Measurements from ENCODE around the gene STX7. TPM values are rescaled to one million over a fixed set of nuclear protein-coding genes. Genes with fewer than 3 reads are reported as not detected.

The STX7 gene
- total RNA-seq, 4 donors from 2014 or later = 43.2 to 81.4 (median 49.9) TPM

DNA sequence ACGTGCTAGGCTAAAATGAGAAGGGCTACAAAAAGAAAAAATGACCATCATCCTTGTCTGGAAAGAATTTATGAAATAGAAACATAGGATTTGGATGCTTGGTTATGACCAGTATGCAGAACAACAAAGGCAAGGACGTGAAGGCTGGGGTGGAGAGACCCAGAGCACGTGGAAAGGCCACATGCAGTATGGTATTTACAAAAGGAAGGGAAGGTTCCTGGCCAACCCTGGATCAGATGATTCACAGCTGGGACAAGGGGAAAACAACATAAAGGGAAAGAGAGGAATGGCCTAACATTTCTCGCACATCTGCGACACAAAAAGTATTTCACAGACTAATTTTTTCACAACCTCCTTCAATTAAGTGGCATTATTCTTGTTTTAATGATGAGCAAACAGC, 8.2 kb downstream of the STX7 start:
- H3K4me3 ChIP-seq = no peak overlapping the region
- no peaks in the 10 kb centered on the region for H3K9me3 ChIP-seq
- peaks cover 5 to 36% (median 24%) of the 10 kb centered on the region in 4 donors for H3K36me3 ChIP-seq
- TF ChIP-seq EP300 (IDR thresholded peaks at IDR 0.05) = no peak
- no peak for TF ChIP-seq POLR2AphosphoS5 (IDR thresholded peaks at IDR 0.05)
- TF ChIP-seq, protein P1, sequence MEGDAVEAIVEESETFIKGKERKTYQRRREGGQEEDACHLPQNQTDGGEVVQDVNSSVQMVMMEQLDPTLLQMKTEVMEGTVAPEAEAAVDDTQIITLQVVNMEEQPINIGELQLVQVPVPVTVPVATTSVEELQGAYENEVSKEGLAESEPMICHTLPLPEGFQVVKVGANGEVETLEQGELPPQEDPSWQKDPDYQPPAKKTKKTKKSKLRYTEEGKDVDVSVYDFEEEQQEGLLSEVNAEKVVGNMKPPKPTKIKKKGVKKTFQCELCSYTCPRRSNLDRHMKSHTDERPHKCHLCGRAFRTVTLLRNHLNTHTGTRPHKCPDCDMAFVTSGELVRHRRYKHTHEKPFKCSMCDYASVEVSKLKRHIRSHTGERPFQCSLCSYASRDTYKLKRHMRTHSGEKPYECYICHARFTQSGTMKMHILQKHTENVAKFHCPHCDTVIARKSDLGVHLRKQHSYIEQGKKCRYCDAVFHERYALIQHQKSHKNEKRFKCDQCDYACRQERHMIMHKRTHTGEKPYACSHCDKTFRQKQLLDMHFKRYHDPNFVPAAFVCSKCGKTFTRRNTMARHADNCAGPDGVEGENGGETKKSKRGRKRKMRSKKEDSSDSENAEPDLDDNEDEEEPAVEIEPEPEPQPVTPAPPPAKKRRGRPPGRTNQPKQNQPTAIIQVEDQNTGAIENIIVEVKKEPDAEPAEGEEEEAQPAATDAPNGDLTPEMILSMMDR (IDR thresholded peaks at IDR 0.05) = no peak
- no peak for TF ChIP-seq POLR2A (IDR thresholded peaks at IDR 0.05; ENCODE audit: low read depth)
- no peak for DNase-seq (ENCODE audit: extremely low spot score)
- intact Hi-C loops (cut with DNase I) = no loop called here
- H3K27ac ChIP-seq (replicated peaks in 1 of 4) = no peak overlapping the region
- H3K4me1 ChIP-seq = peaks cover 33 to 50% (median 42%) of the 10 kb centered on the region in 4 donors
- 70% methylated on average over 5 of the region's 5 CpGs for WGBS
- no peaks in the 10 kb centered on the region for H3K27me3 ChIP-seq

DNA sequence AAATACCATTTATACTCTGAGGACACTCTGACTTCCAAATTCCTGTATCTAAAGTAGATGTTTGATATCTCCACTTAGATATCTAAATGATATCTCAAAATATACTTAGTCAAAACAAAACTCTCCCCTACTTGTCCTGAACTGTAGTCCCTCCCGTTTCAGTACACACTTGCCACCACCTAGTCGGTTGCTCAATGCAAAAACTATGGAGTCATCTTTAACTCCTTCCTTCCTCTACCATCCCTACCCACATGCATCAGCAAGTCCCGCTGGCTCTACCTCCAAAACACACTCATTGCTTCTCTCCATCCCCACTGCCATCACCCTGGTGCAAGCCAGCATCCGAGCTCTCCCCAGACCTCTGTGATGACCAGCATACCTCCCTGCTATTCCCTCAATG, 13.2 kb downstream of the STX7 start:
- Histone ChIP-seq H3K4me3 (no peak overlapping the region), H3K27me3 (no peaks in the 10 kb centered on the region), H3K36me3 (peaks cover 5 to 47% (median 37%) of the 10 kb centered on the region in 4 donors), H3K27ac (replicated peaks in 1 of 4) (no peak overlapping the region), H3K9me3 (no peaks in the 10 kb centered on the region), H3K4me1 (peaks cover 10 to 39% (median 23%) of the 10 kb centered on the region in 4 donors)
- DNase-seq (ENCODE audit: extremely low spot score) = no peak
- WGBS = 62% methylated on average over 4 of the region's 4 CpGs
- no peak for TF ChIP-seq POLR2AphosphoS5 (IDR thresholded peaks at IDR 0.05)
- TF ChIP-seq, protein P1 (IDR thresholded peaks at IDR 0.05) = no peak
- no peak for TF ChIP-seq POLR2A (IDR thresholded peaks at IDR 0.05; ENCODE audit: low read depth)
- no peak for TF ChIP-seq EP300 (IDR thresholded peaks at IDR 0.05)
- intact Hi-C loops (cut with DNase I) = no loop called here

DNA sequence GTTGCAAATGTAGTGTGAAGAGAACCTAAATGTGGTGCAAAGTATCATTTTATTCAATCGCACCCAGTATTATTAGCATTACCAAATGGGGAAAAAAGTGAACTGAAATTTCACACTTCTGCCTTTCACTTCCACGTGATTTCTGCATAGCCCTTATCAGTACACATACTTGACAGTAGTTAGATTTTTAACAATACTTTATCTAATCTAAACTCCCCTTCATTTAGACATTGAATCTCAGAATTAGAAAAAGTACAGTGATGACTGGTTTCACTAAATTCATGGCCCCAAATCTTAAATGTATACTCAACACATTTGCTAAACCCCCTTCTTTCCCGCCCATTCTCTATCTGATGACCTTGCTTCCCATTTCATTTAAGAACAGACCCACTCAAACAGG, 14.3 kb downstream of the STX7 start:
- intact Hi-C loops (cut with DNase I) = no loop called here
- Histone ChIP-seq H3K4me3 (no peak overlapping the region), H3K4me1 (peaks cover 0 to 28% (median 12%) of the 10 kb centered on the region in 4 donors), H3K27ac (replicated peaks in 1 of 4) (no peak overlapping the region), H3K36me3 (peaks cover 9 to 47% (median 37%) of the 10 kb centered on the region in 4 donors), H3K27me3 (no peaks in the 10 kb centered on the region), H3K9me3 (no peaks in the 10 kb centered on the region)
- WGBS = 91% methylated on average over 3 of the region's 3 CpGs
- no peak for TF ChIP-seq POLR2AphosphoS5 (IDR thresholded peaks at IDR 0.05)
- TF ChIP-seq EP300 (IDR thresholded peaks at IDR 0.05) = no peak
- TF ChIP-seq POLR2A (IDR thresholded peaks at IDR 0.05; ENCODE audit: low read depth) = no peak
- TF ChIP-seq, protein P1 (IDR thresholded peaks at IDR 0.05) = no peak
- DNase-seq (ENCODE audit: extremely low spot score) = no peak

DNA sequence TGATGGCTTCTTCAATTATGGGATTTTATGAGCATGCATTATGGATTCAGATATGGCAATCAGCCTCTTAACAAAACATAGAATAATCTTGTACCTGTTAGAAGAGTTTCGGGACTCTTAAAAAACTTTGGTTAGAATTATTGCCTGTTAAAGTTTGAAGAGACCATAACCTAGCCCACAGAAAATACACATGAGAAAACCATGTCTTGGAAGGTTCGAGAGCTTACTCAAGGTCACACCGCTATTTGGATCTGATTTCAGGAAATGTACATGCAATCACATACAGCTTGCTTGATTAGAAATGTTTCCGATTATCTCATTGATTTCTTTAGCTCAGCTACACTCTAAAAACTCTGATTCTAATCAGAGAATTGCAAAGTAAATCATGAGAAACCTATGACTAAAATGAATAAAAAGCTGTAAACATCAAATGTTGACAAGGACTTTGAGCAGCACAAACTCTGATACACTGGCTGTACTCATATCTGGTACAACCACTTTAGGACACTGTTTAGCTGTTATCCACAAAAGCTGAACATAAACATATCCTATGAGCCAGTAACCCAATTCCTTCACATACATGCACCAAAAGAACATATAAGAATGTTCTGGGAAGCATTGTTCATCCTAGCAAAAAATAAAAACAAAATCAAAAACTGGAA, 16.3 kb downstream of the STX7 start:
- peaks cover 6 to 30% (median 21%) of the 10 kb centered on the region in 4 donors for H3K36me3 ChIP-seq
- intact Hi-C loops (cut with DNase I) = no loop called here
- no peak overlapping the region for H3K27ac ChIP-seq (replicated peaks in 1 of 4)
- H3K27me3 ChIP-seq = no peaks in the 10 kb centered on the region
- no peak overlapping the region for H3K4me3 ChIP-seq
- DNase-seq (ENCODE audit: extremely low spot score) = no peak
- WGBS = 62% methylated on average over 4 of the region's 4 CpGs
- H3K9me3 ChIP-seq = no peaks in the 10 kb centered on the region
- H3K4me1 ChIP-seq = peaks cover under 1 to 35% (median 18%) of the 10 kb centered on the region in 4 donors
- TF ChIP-seq, protein P1 (IDR thresholded peaks at IDR 0.05) = no peak
- TF ChIP-seq EP300 (IDR thresholded peaks at IDR 0.05) (no peak), POLR2A (IDR thresholded peaks at IDR 0.05; ENCODE audit: low read depth) (no peak), POLR2AphosphoS5 (IDR thresholded peaks at IDR 0.05) (no peak)

Data from esophagus muscularis mucosa (tissue), 4 donors.